GM18511 (cell line): ENCODE results near the gene AGBL5.
A peak's percentile ranks its signal among the peaks of the same experiment; 100 is the strongest.

Experiments
- ATAC-seq: cut with Tn5 transposase; IDR thresholded peaks from one replicate; pipeline ENCODE4 v1.9.1; 2021; ENCODE audit warnings: mild to moderate bottlenecking, moderate library complexity; ENCODE audit not compliant: unreplicated experiment

Gene AGBL5

GRCh38 chr2:27021253-27022049 lies 30.0 kb upstream of the AGBL5 start:
- no peak for ATAC-seq

GRCh38 chr2:27023740-27024139 lies 27.7 kb upstream of the AGBL5 start:
- no peak for ATAC-seq

GRCh38 chr2:27024188-27024587 lies 27.3 kb upstream of the AGBL5 start:
- ATAC-seq = no peak

GRCh38 chr2:27024812-27025211 lies 26.7 kb upstream of the AGBL5 start:
- ATAC-seq = no peak

GRCh38 chr2:27025281-27025800 lies 26.1 kb upstream of the AGBL5 start:
- ATAC-seq = no peak

- ATAC-seq = no peak
Observed at GRCh38 chr2:27025861-27026851, 25.3 kb upstream of the AGBL5 start.

GRCh38 chr2:27027211-27027651 lies 24.2 kb upstream of the AGBL5 start:
- no peak for ATAC-seq

- ATAC-seq = no peak
Observed at GRCh38 chr2:27029051-27029450, 22.4 kb upstream of the AGBL5 start.

GRCh38 chr2:27032495-27033252 lies 18.8 kb upstream of the AGBL5 start, which contains the start of gene TMEM214:
TMEM214 (plus strand) TSS chr2:27032965; CDS start chr2:27033016, 51 bp downstream.
- peak; percentile 93 for ATAC-seq

DNA sequence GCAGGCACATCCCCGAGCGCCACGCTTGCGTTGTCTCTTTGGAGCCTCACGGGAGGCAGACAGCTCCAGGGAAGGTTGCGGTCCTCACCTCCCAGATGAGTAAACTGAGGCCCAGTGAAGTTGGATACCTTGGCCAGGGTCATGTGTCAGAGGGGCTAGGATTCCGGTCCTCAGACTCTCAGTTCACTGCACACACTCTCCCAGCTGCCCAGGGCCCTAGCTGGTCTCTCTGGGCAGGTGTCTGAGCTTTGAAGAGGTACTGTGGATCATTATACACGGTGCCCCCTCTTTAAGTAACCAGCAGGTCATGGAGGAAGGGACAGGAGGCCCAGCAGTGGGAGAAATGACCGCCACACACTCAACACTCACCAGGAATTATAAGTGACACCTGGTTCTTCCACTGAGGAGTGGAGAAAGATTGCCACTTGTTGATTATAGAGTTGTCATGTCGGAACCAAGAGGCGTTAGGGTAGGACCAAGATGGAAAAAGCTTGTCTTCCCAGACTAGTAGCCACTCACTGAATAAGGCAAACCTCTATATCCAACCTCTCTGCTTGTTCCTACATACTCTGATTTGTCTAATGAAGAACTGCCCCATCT lies 18.1 kb upstream of the AGBL5 start:
- no peak for ATAC-seq

GRCh38 chr2:27038012-27038411 lies 13.5 kb upstream of the AGBL5 start:
- ATAC-seq = no peak

- ATAC-seq = no peak
Observed at GRCh38 chr2:27038631-27039339, 12.7 kb upstream of the AGBL5 start.

DNA sequence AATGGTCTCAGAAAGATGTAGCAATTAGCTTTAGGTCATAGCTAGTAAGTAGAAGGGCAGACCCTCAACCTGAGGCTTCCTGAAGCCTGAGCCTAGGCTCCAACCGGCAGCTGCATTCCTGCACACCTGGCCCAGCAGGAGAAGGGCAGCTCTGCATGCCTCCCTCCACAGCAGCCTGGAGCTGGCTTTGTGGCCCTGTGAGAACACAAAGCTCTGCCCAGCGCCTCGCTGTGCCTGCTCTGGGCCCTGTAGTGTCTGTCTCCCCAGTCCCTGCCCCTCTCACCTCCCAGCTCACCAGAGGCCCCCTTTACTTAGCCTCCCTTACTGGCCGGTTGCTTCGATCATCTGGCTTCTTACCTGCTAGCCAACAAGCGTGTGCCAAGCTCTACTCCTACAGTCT lies 12.0 kb upstream of the AGBL5 start:
- ATAC-seq = no peak

GRCh38 chr2:27039871-27040270 lies 11.6 kb upstream of the AGBL5 start:
- no peak for ATAC-seq

GRCh38 chr2:27040282-27040681 lies 11.2 kb upstream of the AGBL5 start:
- ATAC-seq = no peak

DNA sequence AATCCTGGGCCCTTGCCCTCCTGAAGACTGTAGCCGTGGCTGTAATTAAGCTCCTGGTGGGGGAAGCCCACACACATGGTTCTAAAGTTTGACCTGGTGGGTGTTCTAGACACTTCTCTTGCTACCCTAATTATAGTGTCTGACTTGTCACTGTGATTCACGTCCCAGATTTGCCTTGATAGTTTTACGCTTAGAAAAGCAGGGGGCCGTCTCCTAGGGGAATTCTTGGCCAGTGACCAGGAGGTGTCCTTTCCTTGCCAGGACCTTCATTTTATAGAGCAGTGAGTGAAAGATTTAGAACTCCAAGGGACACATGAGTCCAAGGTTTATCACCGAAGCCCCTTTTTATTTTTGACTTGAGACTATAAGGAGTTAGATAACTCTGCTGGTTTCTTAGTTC lies 9.7 kb upstream of the AGBL5 start:
- ATAC-seq = peak; percentile 31

DNA sequence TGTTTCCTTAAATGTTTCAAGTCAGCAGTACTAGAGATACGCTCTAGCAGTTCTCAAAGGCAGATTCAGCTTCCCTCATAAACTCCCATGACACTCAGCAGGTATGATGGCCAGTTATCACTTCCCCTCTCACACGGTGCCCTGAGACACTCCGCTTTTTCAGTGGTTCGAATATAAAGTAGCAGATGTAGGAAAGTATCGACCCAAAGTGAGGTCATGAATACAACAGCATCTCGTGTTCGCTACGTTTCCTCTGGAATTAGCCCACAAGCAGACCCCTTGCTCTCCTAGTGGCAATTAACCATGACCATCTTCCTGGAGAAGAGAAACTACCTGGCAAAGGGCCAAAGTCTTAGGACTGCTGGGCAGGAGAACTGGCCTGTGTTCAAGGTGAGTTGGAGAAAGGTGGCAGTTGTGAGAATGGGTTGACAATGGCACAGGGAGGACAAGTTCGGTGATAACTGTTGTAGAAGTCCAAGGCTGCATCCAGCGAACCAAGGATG lies 9.3 kb upstream of the AGBL5 start:
- peak; percentile 82 for ATAC-seq

DNA sequence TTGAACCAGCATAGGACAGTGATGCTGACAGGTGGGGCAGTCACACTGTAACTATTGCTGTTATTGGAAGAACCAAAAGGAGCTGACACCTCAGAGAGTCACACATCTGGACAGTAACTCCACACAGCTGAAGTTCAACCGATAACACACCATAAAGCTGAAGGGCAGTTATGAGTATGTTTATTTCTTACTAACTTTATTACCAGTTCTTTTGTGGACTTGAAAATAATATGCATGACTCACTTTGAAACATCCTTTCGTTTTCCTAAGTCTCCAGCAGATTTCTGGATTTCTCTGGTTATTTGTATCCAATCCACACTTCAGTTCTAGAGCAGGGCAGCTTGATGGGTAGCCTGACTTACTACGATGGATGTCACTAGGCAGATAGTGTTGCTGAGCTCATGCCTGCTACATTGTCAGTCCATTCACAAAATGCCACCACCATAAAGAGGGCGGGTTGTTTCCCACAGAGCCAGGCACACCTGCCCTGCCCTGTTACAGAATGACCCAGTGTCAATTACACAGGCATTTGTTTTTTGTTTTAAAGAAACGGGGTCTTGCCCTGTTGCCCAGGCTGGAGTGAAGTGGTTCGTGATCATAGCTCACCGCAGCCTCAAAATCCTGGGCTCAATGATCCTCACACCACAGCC lies 8.4 kb upstream of the AGBL5 start:
- ATAC-seq = no peak
